ENCODE measurements around the gene DSCAML1. TPM values are rescaled to one million over a fixed set of nuclear protein-coding genes. Genes with fewer than 3 reads are reported as not detected.

Gene DSCAML1
- total and polyA plus RNA-seq, 10 of the 15 experiments (the other 5 are each of a cell fraction or from before 2014, with no cell fraction given), result 0.03 to 0.18 (median 0.06) TPM; not detected in 1

DNA sequence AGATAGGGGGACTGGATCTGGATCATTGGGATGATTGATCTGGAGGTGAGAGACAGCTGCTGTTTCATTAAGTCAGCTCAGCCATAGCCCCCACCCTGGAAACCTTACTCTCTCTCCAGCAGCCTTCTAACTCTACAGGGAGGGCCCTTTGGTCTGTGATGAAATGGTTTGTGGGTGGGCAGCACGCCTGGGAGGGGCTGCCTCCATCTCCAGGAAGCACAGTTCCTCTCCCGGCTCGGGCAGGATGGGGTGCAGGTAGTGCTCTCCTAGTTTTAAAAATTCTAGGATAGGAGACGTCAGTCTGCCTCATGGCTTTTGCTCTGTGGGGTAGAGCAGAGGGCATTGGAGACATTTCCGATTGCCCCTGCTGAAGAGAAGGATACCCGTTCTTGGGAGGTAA lies 379.7 kb downstream of the DSCAML1 start:
- TF ChIP-seq NR2C1 (IDR thresholded peaks at IDR 0.05), result no peak
- TF ChIP-seq PAX8 (IDR thresholded peaks at IDR 0.05), result no peak
- no peak for TF ChIP-seq ZSCAN29 (IDR thresholded peaks at IDR 0.05)
- TF ChIP-seq HDAC6 (IDR thresholded peaks at IDR 0.05; ENCODE audit: unreplicated experiment), result no peak
- H3K4me1 ChIP-seq (ENCODE audit: control insufficient read depth, insufficient read depth, low read length), result peaks cover 4% of the 10 kb centered on the region; the same call in 1 of the 2 replicates
- ChIA-PET SMC1A (ENCODE audit: uncharacterized antibody, unreplicated experiment) (no interaction called here), POLR2A (no interaction called here), RAD21 (ENCODE audit: unreplicated experiment) (no interaction called here), CTCF (interaction anchor here (0.6 to 5.3 kb wide), 2 partner anchors 9 to 368 kb away, joined by 3 to 38 read pairs; no protein-coding TSS in a partner anchor)
- intact Hi-C loops (cut with micrococcal nuclease; ENCODE audit: unreplicated experiment) (no loop called here), in situ Hi-C loops (cut with MboI) (no loop called here)
- no peaks in the 10 kb centered on the region for H3K79me2 ChIP-seq (ENCODE audit: control insufficient read depth, insufficient read depth, low read length)
- no peak overlapping the region for H3K4me3 ChIP-seq
- no peaks in the 10 kb centered on the region for H3K36me3 ChIP-seq (ENCODE audit: control insufficient read depth in 2 of 2, insufficient read depth in 2 of 2, low read length in 1 of 2)
- 33% methylated on average over 6 of the region's 6 CpGs for WGBS (ENCODE audit: insufficient coverage, insufficient replicate concordance, low lambda C conversion rate, missing lambda C conversion rate)
- no peaks in the 10 kb centered on the region for H3K9me3 ChIP-seq (replicated peaks; ENCODE audit: control insufficient read depth, insufficient read depth, low read length)
- no peak for DNase-seq (ENCODE audit: low read depth, low spot score)
- H3K4me2 ChIP-seq (ENCODE audit: control insufficient read depth, insufficient read depth), result no peak overlapping the region
- no TSS peak for BruUV-seq (replicated peaks)
- no peak overlapping the region for H2AFZ ChIP-seq (ENCODE audit: control insufficient read depth, low read depth, low read length)
- FAIRE-seq, result no peak
- no peak overlapping the region for H3K27ac ChIP-seq (ENCODE audit: control insufficient read depth, insufficient read depth)
- no peaks in the 10 kb centered on the region for H4K20me1 ChIP-seq (ENCODE audit: control insufficient read depth, insufficient read depth)
- H3K9ac ChIP-seq (ENCODE audit: control insufficient read depth, insufficient read depth, low read length), result no peak overlapping the region
- H3K27me3 ChIP-seq (replicated peaks in 1 of 2; ENCODE audit: control insufficient read depth in 2 of 2, insufficient read depth in 2 of 2, low read length in 1 of 2), result no peaks in the 10 kb centered on the region
- no peak for ATAC-seq

DNA sequence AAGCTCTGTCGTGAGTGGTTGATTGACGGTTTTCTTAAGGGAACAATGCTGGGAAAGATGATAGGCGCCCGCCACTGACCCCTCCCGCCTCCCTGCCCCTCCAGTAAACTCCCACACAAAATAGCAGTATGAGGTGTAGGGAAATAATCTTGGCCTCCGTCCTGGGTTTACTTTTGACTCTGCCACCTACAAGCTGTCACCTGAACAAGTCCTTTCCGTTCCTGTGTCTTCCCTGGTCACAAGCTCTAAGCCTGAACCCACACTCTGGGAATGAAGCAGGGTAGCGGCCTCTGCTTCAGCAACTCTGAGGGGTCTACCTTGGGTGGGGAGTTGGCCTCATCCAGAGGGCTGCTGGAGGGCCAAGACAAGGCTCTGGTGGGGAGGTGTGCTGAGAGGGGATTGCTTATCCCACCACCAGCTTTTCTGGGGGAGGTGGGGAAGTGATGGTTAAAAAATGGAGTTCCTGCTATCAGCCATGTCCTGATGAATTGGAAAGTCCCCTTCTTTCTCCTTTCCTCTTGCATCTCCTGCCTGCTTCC lies 381.6 kb downstream of the DSCAML1 start:
- ATAC-seq, result no peak

More for the DNA sequence above, 381.6 kb downstream of the DSCAML1 start:
- CTCF ChIA-PET, result interaction anchor here (5.3 kb wide), 1 partner anchor 11 kb away, joined by 38 read pairs; no protein-coding TSS in a partner anchor
- Histone ChIP-seq H3K4me1 (ENCODE audit: control insufficient read depth, insufficient read depth, low read length) (peaks cover 4% of the 10 kb centered on the region; the same call in 1 of the 2 replicates), H2AFZ (ENCODE audit: control insufficient read depth, low read depth, low read length) (no peak overlapping the region), H4K20me1 (ENCODE audit: control insufficient read depth, insufficient read depth) (no peaks in the 10 kb centered on the region), H3K4me3 (no peak overlapping the region), H3K9me3 (replicated peaks; ENCODE audit: control insufficient read depth, insufficient read depth, low read length) (no peaks in the 10 kb centered on the region), H3K27me3 (replicated peaks in 1 of 2; ENCODE audit: control insufficient read depth in 2 of 2, insufficient read depth in 2 of 2, low read length in 1 of 2) (no peaks in the 10 kb centered on the region), H3K36me3 (ENCODE audit: control insufficient read depth in 2 of 2, insufficient read depth in 2 of 2, low read length in 1 of 2) (no peaks in the 10 kb centered on the region), H3K9ac (ENCODE audit: control insufficient read depth, insufficient read depth, low read length) (no peak overlapping the region), H3K79me2 (ENCODE audit: control insufficient read depth, insufficient read depth, low read length) (no peaks in the 10 kb centered on the region), H3K4me2 (ENCODE audit: control insufficient read depth, insufficient read depth) (no peak overlapping the region), H3K27ac (ENCODE audit: control insufficient read depth, insufficient read depth) (no peak overlapping the region)
- POLR2A ChIA-PET, result interaction anchor here (0.6 kb wide), 1 partner anchor 100 kb away, joined by 4 read pairs; no protein-coding TSS in a partner anchor
- TF ChIP-seq, protein P1, sequence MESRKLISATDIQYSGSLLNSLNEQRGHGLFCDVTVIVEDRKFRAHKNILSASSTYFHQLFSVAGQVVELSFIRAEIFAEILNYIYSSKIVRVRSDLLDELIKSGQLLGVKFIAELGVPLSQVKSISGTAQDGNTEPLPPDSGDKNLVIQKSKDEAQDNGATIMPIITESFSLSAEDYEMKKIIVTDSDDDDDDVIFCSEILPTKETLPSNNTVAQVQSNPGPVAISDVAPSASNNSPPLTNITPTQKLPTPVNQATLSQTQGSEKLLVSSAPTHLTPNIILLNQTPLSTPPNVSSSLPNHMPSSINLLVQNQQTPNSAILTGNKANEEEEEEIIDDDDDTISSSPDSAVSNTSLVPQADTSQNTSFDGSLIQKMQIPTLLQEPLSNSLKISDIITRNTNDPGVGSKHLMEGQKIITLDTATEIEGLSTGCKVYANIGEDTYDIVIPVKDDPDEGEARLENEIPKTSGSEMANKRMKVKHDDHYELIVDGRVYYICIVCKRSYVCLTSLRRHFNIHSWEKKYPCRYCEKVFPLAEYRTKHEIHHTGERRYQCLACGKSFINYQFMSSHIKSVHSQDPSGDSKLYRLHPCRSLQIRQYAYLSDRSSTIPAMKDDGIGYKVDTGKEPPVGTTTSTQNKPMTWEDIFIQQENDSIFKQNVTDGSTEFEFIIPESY (IDR thresholded peaks at IDR 0.05), result no peak
- TF ChIP-seq ETV6 (conservative IDR thresholded peaks at IDR 0.05 in 1 of 2, IDR thresholded peaks at IDR 0.05 in 1 of 2; ENCODE audit: borderline replicate concordance in 1 of 2, low read depth in 1 of 2) (no peak), CREB1 (IDR thresholded peaks at IDR 0.05; ENCODE audit: low read depth) (no peak), HDAC6 (IDR thresholded peaks at IDR 0.05; ENCODE audit: unreplicated experiment) (no peak), NFYA (IDR thresholded peaks at IDR 0.05; ENCODE audit: borderline replicate concordance, low read depth, low read length) (no peak), SIX5 (IDR thresholded peaks at IDR 0.05; ENCODE audit: low read depth, low read length, severe bottlenecking) (no peak), IRF4 (IDR thresholded peaks at IDR 0.05; ENCODE audit: low read depth, low read length) (no peak), NR2C1 (IDR thresholded peaks at IDR 0.05) (no peak), ATF7 (IDR thresholded peaks at IDR 0.05; ENCODE audit: low read depth) (no peak), ZNF622 (IDR thresholded peaks at IDR 0.05) (no peak), FOS (IDR thresholded peaks at IDR 0.05; ENCODE audit: borderline replicate concordance, extremely low read depth, insufficient read length) (no peak), ZNF274 (IDR thresholded peaks at IDR 0.05; ENCODE audit: insufficient read depth, insufficient read length) (no peak)
- TF ChIP-seq, protein P2, sequence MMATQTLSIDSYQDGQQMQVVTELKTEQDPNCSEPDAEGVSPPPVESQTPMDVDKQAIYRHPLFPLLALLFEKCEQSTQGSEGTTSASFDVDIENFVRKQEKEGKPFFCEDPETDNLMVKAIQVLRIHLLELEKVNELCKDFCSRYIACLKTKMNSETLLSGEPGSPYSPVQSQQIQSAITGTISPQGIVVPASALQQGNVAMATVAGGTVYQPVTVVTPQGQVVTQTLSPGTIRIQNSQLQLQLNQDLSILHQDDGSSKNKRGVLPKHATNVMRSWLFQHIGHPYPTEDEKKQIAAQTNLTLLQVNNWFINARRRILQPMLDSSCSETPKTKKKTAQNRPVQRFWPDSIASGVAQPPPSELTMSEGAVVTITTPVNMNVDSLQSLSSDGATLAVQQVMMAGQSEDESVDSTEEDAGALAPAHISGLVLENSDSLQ (IDR thresholded peaks at IDR 0.05), result no peak
- SMC1A ChIA-PET (ENCODE audit: uncharacterized antibody, unreplicated experiment), result interaction anchor here (1.0 to 1.1 kb wide), 2 partner anchors 11 to 392 kb away, joined by 3 to 4 read pairs; no protein-coding TSS in a partner anchor
- no TSS peak for BruUV-seq (replicated peaks)
- in situ Hi-C loops (cut with MboI), result no loop called here
- WGBS (ENCODE audit: insufficient coverage, insufficient replicate concordance, low lambda C conversion rate, missing lambda C conversion rate), result 25% methylated on average over 8 of the region's 8 CpGs
- RAD21 ChIA-PET (ENCODE audit: unreplicated experiment), result no interaction called here
- intact Hi-C loops (cut with micrococcal nuclease; ENCODE audit: unreplicated experiment), result no loop called here
- DNase-seq (ENCODE audit: low read depth, low spot score) (no peak), FAIRE-seq (no peak)

All from GM12878 (cell line).